Mesendoderm (in vitro differentiated cells): ENCODE measurements around the gene SPTBN4.

Experiments
- DNase-seq: peaks from one replicate; pipeline ENCODE4 v3.0.0; 2013
- H2AK5ac ChIP-seq: 2 replicates; pipeline ENCODE4 v1.6.1; 2013; ENCODE audit warnings: low read length, inconsistent platforms
- H2BK120ac ChIP-seq: 2 replicates; pipeline ENCODE4 v1.6.1; 2013; ENCODE audit warnings: low read depth, mild to moderate bottlenecking, low read length, moderate library complexity, mixed read lengths
- H2BK15ac ChIP-seq: replicated peaks from 2 replicates; pipeline ENCODE4 v1.6.1; 2013; ENCODE audit warnings: low read depth, mild to moderate bottlenecking, moderate library complexity
- H2BK5ac ChIP-seq: 2 replicates; pipeline ENCODE4 v1.6.1; 2013; ENCODE audit warnings: low read length, inconsistent platforms
- H3K18ac ChIP-seq: 2 replicates; pipeline ENCODE4 v1.6.1; 2013; ENCODE audit warnings: mild to moderate bottlenecking, low read length, mixed read lengths
- H3K23ac ChIP-seq: one replicate; pipeline ENCODE4 v1.6.1; 2013; ENCODE audit warnings: low read length
- H3K27ac ChIP-seq: 2 replicates; pipeline ENCODE4 v1.5.1; 2013; ENCODE audit warnings: low read depth, mild to moderate bottlenecking, inconsistent platforms, low read length, moderate library complexity
- H3K27me3 ChIP-seq: 2 replicates; pipeline ENCODE4 v1.6.1; 2013; ENCODE audit warnings: low read length, control low read depth, mild to moderate bottlenecking, inconsistent platforms; ENCODE audit not compliant: insufficient read depth, poor library complexity
- H3K36me3 ChIP-seq: 2 replicates; pipeline ENCODE4 v1.6.1; 2013; ENCODE audit warnings: low read length, inconsistent platforms; ENCODE audit not compliant: control insufficient read depth, insufficient read depth
- H3K4ac ChIP-seq: one replicate; pipeline ENCODE4 v1.6.1; 2013; ENCODE audit warnings: low read depth, mild to moderate bottlenecking, low read length, moderate library complexity
- H3K4me1 ChIP-seq: 2 replicates; pipeline ENCODE4 v1.6.1; 2013; ENCODE audit warnings: low read depth, low read length, inconsistent platforms; ENCODE audit not compliant: control insufficient read depth
- H3K4me2 ChIP-seq: 2 replicates; pipeline ENCODE4 v1.6.1; 2013; ENCODE audit warnings: low read length
- H3K4me3 ChIP-seq: 2 replicates; pipeline ENCODE4 v1.5.1; 2013; ENCODE audit warnings: mild to moderate bottlenecking, low read length
- H3K56ac ChIP-seq: one replicate; pipeline ENCODE4 v1.6.1; 2013; ENCODE audit warnings: low read length
- H3K79me1 ChIP-seq: 2 replicates; pipeline ENCODE4 v1.6.1; 2013; ENCODE audit warnings: low read length, inconsistent platforms
- H3K79me2 ChIP-seq: 2 replicates; pipeline ENCODE4 v1.6.1; 2013; ENCODE audit warnings: mild to moderate bottlenecking, low read length; ENCODE audit not compliant: control insufficient read depth, insufficient read depth
- H3K9ac ChIP-seq: 2 replicates; pipeline ENCODE4 v1.6.1; 2013; ENCODE audit warnings: low read length, inconsistent platforms
- H4K5ac ChIP-seq: one replicate; pipeline ENCODE4 v1.6.1; 2013; ENCODE audit warnings: low read length
- H4K8ac ChIP-seq: one replicate; pipeline ENCODE4 v1.6.1; 2013; ENCODE audit warnings: low read depth, mild to moderate bottlenecking, control low read depth, low read length, moderate library complexity
- WGBS: extraction: QIAGEN DNeasy Blood & Tissue Kit; methylation state at CpG from one replicate; pipeline ENCODE4 v1.1.7; 2013; ENCODE audit warnings: low lambda C conversion rate, missing lambda C conversion rate; ENCODE audit not compliant: insufficient coverage; ENCODE audit errors: extremely low coverage; 5-methylcytosine and 5-hydroxymethylcytosine counted together

Gene SPTBN4

GRCh38 chr19:40567750-40568494 is 101.1 kb downstream of the SPTBN4 start:
- Histone ChIP-seq H3K27ac (no peak overlapping the region), H3K27me3 (peaks cover 26% of the 10 kb centered on the region)
- no CpG with 5 or more reads among the region's 70 CpGs for WGBS

DNA sequence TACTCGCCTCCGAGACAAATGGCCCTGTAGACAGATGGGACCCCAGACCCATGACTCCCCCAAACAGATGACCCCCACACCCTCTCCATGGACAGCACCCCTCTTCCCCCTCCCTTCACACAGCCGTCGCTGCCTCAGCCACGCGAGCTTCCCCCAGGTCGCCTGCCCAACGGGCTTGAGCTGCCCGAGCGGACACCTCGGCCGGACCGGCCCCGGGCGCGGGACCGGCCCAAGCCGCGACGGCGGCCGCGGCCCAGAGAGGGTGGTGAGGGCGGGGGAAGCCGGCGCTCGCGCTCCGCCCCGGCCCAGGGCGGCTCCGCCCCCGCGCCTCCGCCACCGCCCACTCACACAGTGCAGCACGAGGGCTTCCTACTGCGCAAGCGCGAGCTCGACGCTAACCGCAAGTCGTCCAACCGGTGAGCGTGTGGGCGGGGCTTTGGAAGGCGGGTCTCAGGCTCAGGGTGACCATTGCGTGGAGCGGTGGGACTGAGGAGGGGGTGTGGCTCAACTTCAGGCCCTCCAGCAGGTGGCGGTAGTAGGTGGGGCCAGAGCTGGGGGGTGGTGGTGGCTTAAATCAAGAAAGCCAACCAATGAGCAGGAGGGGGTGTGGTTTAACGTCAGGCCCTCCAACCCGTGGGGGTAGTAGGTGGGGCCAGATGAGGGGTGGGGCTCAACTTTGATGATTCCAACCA is 103.7 kb downstream of the SPTBN4 start:
- Histone ChIP-seq H3K4ac (no peak overlapping the region), H3K9ac (peak overlapping the region; percentile 78), H3K18ac (peak overlapping the region; percentile 15), H3K79me2 (no peaks in the 10 kb centered on the region), H3K36me3 (no peaks in the 10 kb centered on the region), H2AK5ac (no peak overlapping the region), H3K79me1 (no peaks in the 10 kb centered on the region), H3K4me2 (peak overlapping the region; percentile 80), H3K27me3 (peaks cover 26% of the 10 kb centered on the region), H4K5ac (no peak overlapping the region), H2BK120ac (no peak overlapping the region), H4K8ac (no peak overlapping the region), H3K27ac (no peak overlapping the region), H3K4me1 (peaks cover 3% of the 10 kb centered on the region), H3K4me3 (no peak overlapping the region), H3K23ac (no peak overlapping the region), H2BK15ac (no peak overlapping the region), H2BK5ac (no peak overlapping the region), H3K56ac (peak overlapping the region; percentile 96)
- WGBS: no CpG with 5 or more reads among the region's 53 CpGs
- DNase-seq: peak; percentile 100

More at GRCh38 chr19:40567750-40568494, 101.1 kb downstream of the SPTBN4 start:
- H3K56ac ChIP-seq: no peak overlapping the region
- no peak overlapping the region for H2BK120ac ChIP-seq
- no peak overlapping the region for H2BK15ac ChIP-seq
- H3K4me3 ChIP-seq: no peak overlapping the region
- no peak overlapping the region for H3K9ac ChIP-seq
- H4K5ac ChIP-seq: no peak overlapping the region
- no peak overlapping the region for H3K4me2 ChIP-seq
- peaks cover 2% of the 10 kb centered on the region for H3K4me1 ChIP-seq
- no peaks in the 10 kb centered on the region for H3K79me2 ChIP-seq
- no peak for DNase-seq
- no peak overlapping the region for H4K8ac ChIP-seq
- no peak overlapping the region for H2AK5ac ChIP-seq
- no peaks in the 10 kb centered on the region for H3K36me3 ChIP-seq
- H2BK5ac ChIP-seq: no peak overlapping the region
- no peak overlapping the region for H3K18ac ChIP-seq
- no peak overlapping the region for H3K23ac ChIP-seq
- H3K4ac ChIP-seq: peak overlapping the region; percentile 18
- H3K79me1 ChIP-seq: no peaks in the 10 kb centered on the region

DNA sequence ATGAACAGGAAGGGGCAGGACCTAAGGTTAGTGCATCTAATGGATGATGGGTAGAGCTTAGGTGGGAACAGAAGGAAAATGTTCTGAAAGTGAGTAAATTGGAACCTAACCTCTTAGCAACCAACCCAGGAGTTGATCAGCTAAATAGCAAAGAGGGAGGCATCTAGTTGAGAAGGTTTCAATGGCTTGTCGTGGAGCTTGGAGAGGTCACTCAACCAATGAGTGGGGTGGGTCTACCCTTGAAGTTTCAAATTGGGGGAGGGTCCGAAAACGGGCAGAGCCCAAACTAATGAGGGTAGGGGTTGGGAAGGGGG is 104.2 kb downstream of the SPTBN4 start:
- no peak overlapping the region for H3K9ac ChIP-seq
- H2BK120ac ChIP-seq: no peak overlapping the region
- H3K23ac ChIP-seq: no peak overlapping the region
- no peaks in the 10 kb centered on the region for H3K79me1 ChIP-seq
- H3K4me1 ChIP-seq: peaks cover 3% of the 10 kb centered on the region
- no peak overlapping the region for H2BK5ac ChIP-seq
- H3K27me3 ChIP-seq: peaks cover 26% of the 10 kb centered on the region
- H2BK15ac ChIP-seq: no peak overlapping the region
- no peak overlapping the region for H3K27ac ChIP-seq
- no peak overlapping the region for H4K5ac ChIP-seq
- no peak for DNase-seq
- H3K36me3 ChIP-seq: no peaks in the 10 kb centered on the region
- WGBS: no CpG with 5 or more reads among the region's 3 CpGs
- H3K18ac ChIP-seq: no peak overlapping the region
- no peak overlapping the region for H3K4me3 ChIP-seq
- no peak overlapping the region for H3K4ac ChIP-seq
- no peak overlapping the region for H2AK5ac ChIP-seq
- no peaks in the 10 kb centered on the region for H3K79me2 ChIP-seq
- no peak overlapping the region for H3K4me2 ChIP-seq
- H3K56ac ChIP-seq: no peak overlapping the region
- H4K8ac ChIP-seq: no peak overlapping the region

DNA sequence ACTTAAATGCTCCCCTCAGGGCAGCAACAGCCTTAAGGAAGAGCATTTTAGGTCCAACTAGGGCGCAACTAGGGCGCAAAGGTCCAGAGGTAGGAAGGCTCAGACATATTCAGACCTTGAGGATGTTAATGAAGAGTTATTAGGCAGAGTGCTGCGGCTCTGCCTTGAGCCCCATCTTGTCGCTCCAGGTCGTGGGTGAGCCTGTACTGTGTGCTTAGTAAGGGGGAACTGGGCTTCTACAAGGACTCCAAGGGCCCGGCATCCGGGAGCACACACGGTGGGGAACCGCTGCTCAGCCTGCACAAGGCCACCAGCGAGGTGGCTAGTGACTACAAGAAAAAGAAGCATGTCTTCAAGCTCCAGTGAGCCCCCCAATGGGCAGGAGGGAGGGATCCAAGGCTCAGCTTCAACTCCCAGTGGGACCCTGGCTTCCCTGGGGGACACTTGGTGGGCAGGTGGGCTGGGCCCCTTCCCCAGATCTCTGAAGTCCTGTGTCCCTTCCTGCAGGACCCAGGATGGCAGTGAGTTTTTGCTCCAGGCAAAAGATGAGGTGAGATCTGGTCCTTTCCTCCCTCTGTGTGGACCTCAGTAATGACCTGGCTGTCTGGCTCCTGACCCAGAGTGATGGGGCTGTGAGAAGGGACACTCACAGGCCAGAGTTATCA is 105.2 kb downstream of the SPTBN4 start:
- H2BK5ac ChIP-seq: no peak overlapping the region
- H2BK120ac ChIP-seq: no peak overlapping the region
- H3K23ac ChIP-seq: no peak overlapping the region
- no peak overlapping the region for H2AK5ac ChIP-seq
- no peaks in the 10 kb centered on the region for H3K36me3 ChIP-seq
- WGBS: no CpG with 5 or more reads among the region's 10 CpGs
- H3K79me2 ChIP-seq: no peaks in the 10 kb centered on the region
- H3K4me2 ChIP-seq: no peak overlapping the region
- no peak overlapping the region for H3K18ac ChIP-seq
- H3K56ac ChIP-seq: no peak overlapping the region
- H3K4ac ChIP-seq: no peak overlapping the region
- DNase-seq: no peak
- H3K79me1 ChIP-seq: no peaks in the 10 kb centered on the region
- no peak overlapping the region for H3K9ac ChIP-seq
- peaks cover 24% of the 10 kb centered on the region for H3K27me3 ChIP-seq
- H3K27ac ChIP-seq: no peak overlapping the region
- H2BK15ac ChIP-seq: no peak overlapping the region
- H4K5ac ChIP-seq: no peak overlapping the region
- H4K8ac ChIP-seq: no peak overlapping the region
- H3K4me3 ChIP-seq: no peak overlapping the region
- H3K4me1 ChIP-seq: peaks cover 3% of the 10 kb centered on the region

- Histone ChIP-seq H3K9ac (peak overlapping the region; percentile 77), H3K79me2 (no peaks in the 10 kb centered on the region), H3K27me3 (no peaks in the 10 kb centered on the region), H3K4ac (no peak overlapping the region), H3K4me2 (peak overlapping the region; percentile 25), H2BK15ac (no peak overlapping the region), H3K4me1 (peaks cover 4% of the 10 kb centered on the region), H4K8ac (no peak overlapping the region), H3K36me3 (no peaks in the 10 kb centered on the region), H3K4me3 (no peak overlapping the region), H2BK5ac (no peak overlapping the region), H3K23ac (no peak overlapping the region), H2AK5ac (no peak overlapping the region), H3K56ac (peak overlapping the region; percentile 86), H2BK120ac (no peak overlapping the region), H3K27ac (no peak overlapping the region), H3K79me1 (no peaks in the 10 kb centered on the region), H3K18ac (peak overlapping the region; percentile 44), H4K5ac (no peak overlapping the region)
- DNase-seq: no peak
- whole genome bisulfite sequencing: no CpG with 5 or more reads among the region's 18 CpGs
These were observed 108.5 kb downstream of the SPTBN4 start for GRCh38 chr19:40575326-40575725.
